NCI-H2081 treated with DMSO at 0.1 percent for 48 hours (cell line): Measurements from ENCODE around the gene RABAC1.
"Not testable (repeated sequence)": the region's sequence is repeated elsewhere in the genome, so short reads cannot be mapped to it uniquely, and the experiment has no call there.

Source experiments
- DNase-seq: peaks from one replicate; lab custom pipeline; 2025; lab: John Stamatoyannopoulos, UW

Gene RABAC1, protein sequence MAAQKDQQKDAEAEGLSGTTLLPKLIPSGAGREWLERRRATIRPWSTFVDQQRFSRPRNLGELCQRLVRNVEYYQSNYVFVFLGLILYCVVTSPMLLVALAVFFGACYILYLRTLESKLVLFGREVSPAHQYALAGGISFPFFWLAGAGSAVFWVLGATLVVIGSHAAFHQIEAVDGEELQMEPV

DNA sequence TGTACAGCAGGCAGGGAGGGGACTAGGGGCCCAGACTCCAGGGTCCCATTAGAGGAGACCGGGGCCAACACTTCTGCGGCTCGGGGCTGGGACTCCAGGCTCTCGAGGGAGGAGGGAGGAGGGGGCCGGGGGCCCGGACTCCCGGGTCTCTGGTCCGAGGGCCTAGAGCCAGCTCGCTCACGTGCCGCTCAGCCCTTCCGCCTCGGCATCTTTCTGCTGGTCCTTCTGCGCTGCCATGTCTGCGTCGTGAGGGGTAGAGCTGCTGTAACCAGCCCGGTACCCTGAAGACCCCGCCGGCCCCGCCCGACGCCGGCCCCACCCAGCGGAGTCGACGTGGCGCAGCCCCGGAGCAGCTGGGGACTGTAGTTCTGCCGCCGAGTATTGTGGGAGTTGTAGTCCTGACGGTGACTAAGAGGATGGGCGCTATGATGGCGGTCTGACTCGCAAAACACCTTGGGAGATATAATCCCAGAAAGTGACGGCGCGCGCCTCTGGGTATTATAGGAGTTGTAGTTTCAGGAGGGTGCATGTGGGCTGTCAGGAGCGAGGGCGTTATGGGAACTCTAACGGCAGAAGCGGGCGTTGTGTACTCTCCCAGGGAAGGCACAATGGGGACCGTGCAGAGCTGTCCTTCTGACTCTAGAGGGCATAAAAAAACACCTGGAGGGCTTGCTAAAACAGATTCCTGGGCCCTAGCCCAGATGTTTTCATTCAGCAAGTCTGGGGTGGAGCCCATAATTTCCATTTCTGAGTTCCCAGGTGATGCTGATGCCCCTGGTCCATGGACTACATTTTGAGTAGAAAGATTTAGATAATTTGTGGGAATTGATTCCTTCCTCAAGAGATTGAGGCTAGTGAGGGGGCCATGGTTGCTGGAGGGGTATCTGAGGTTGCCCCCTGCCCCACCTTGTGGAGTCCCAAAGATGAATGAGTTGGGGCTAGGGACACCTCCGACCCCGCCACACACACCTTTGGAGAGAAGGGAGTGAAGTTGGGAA lies at the start of gene RABAC1:
RABAC1 (minus strand) TSS at position 266 of the 998 bp plus-strand sequence; CDS start at position 237, 29 bp downstream.
- peak; percentile 53 for DNase-seq

DNA sequence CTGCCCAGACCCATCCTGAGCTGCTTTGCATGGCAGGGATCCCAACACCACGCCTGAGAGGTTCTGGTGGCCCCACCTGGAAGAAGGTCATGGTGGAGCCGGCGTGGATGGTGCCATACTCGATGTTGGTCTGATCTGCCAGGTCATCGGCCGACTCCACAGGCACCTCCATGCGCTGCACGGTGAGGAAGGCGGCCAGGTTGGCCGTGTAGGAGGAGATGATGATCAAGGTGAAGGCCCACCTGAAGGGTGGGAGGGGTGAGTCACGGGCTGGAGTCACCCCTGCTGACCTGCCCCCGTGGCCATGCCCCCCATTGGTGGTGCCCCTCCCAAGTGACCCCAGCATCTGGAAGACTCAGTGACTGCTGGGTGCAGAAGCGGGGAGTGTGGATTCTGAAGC lies 47.4 kb upstream of the RABAC1 start:
- DNase-seq = no peak

DNA sequence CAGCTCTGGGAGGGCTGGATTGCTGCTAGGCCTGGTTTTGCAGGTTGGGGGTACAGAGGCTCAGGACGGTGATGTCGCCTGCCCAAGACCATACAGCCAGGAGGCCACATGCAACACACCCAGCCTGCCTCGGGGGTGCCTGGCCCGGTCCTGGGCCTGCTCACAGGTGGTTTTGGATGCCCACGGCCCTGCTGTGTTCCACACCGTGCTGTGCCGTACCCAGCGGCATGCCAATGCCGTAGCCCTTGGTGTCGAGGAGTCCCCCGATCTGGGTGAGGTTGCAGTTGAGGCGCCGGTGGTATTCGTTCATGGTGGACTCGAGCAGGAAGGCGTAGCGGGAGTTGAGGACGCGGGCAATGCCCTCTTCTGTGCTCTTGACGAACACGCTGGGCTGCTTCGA lies 46.4 kb upstream of the RABAC1 start:
- no peak for DNase-seq

DNA sequence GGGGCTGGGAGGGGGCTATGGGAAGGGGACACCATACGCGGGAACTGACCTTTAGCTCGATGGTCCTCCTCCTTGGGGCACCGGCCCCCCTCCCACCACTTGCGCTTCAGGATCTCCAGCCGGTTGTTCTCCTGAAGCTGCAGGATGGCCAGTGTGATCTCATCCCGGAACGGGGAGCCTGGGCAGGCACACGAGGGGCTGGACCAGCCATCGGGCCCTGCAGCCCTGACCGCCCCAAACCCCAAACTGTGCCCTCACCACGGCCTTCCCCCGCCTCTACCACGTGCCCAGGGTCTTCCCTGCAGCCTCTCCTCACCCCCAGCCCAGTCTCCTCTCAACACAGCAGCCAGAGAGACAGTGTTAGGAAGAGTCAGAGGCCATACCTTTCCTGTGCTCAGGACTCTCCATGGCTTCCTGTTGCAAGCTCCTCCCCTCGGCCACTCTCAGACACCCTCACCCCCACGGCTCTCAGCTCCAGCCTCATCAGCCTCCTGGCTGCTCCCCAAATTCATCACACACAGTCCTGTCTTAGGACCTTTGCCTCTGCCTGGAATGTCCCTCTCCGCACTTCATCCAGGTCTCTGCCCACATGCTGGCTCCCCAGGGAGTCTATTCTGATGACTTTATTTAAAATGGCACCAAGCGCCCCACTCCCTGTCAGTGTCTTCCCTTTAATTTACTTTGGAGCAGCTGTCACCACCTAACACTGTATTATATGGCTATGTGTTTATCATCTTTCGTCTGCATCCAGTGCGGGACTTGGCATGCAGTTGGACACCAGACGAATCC lies 44.6 kb upstream of the RABAC1 start:
- DNase-seq = no peak

DNA sequence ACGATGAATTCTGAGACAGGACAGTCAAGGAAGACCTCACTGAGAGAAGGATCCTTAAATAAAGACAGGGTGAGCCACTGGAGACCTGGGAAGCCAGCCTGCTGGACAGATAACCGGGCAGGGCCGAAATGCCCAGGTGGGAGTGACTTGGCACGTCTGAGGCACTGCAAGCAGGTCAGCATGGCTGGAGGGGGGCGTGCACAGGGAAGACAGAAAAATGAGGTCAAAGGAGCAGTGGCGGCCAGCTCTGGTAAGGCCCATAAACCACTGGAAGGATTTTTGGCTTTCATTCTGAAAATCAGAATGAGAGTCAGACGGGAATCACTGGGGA lies 40.7 kb upstream of the RABAC1 start:
- no peak for DNase-seq

DNA sequence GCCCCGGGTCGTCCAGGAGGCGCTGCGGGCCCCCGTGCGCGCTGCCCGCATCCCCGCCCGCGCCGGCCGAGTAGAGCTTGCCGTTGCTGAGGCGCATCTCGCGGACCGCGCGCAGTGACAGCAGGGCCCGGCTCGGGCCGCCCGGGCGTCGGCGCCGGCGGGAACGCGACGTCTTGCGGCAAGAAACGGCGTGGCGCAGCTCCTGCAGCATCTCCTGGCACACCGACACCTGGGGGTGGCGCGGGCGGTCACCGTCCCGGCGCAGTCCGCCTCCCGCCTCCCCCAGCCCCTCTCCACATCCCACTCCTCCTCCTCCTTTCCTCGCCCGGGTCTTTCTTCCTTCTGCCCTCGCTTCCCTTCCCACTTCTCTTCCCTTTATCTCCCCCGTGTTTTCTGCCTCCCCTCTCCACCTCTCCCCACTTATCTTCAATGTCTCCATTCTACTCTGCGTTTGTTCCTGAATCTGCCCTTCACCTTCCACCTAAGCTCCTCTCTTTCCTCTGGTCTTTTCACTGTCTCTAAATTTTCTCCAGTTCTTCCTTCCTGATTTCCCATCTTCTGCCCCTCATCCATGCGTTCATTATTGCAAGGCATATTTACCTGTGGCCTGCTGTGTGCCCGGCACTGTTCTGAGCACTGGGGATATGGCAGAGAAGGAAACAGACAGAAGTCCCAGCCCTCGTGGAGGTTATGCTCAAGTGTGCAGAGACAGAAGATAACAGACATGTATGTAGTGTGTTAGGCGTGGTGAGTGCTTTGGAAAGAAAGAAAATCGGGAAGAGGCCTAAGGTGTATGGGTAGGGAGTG lies 40.2 kb upstream of the RABAC1 start:
- no peak for DNase-seq

DNA sequence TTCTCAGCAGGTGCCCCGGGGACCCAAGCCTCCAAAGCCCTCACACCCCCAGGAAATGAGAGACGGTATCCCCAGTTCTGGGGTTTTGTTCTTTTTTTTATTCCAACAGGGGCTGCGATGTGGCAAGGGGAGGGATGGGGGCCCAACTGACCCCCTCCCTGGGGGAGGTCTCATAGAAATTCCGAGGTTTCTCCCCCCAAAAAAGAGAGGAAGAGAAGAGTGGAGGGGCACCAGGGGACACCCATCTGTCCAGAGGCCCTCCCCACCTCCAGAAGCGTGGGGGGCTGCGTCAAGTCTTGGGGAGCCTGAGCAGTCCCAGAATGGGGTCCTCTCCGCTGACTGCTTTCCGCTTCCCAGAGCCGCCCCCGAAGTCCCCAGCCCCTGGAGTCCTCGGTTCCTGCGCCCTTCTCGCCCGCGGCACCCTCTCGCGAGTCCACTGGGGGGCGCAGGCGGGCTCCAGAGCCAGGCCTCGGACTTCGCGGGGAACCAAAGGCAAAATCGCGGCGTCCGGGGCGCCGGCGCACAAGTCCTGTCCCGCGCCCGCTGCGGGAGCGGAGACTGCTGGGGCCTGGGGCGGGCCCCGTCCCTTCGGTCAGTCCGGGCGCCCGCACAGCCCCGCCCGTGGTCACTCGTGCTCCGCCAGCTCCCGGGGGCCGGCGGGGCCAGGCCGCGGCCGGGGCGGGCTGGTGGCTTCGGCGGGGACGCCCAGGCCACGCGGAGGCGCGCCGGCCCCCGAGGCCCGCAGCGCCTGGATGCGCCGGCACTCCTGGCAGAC lies 39.3 kb upstream of the RABAC1 start:
- no peak for DNase-seq

DNA sequence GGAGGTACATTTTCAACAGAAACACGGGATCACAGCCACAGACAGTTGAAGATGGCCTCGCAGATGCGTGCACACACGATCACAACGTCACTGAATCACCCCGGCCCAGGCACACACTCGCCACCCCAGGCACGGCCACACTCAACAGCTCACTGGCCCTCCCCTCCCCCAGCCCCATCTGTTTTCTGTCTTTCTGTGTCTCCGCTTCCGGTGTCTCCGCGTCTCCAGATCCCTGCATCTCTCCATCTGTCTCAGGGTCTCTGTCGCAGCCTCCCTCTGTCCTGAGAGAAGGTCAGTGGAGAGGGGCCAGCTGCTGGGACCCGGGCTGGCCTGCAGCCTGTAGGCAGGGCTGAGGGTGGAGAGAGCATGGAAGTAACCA lies 38.7 kb upstream of the RABAC1 start:
- DNase-seq = no peak

DNA sequence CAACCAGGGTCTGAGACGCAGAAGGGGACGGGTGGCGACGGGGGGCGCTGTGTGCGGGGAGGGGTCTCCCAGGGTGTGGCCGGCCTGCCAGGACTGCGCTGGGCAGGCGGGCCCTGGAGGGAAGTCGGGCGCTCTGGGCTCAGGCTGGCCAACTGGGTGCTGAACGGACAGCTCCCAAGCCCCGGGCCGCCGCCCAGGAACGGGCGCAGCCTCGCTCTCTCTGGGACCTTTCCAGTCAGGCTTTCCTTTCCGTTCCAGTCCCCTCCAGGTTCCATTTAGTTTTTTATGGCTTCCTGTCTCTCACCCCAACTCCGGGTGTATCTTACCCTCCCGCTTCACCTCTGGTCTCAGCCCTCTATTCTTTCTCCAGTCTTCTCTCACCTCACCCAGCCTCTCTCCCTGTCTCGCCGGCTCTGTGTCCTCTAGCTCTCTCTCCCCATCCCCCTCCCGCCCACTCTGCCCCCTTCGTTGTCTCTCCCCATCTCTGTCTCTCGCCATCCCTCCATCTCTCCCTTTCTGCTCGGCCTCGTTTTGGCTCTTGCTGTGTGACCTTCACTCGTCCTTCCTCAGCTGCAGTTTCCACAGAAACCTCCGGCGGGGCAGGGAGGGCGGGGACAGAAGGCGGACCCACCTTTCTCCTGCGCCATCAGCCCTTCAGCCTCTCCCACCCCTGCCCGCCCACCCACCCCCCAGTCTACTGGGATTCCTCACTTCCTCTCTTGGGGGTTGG lies 38.2 kb upstream of the RABAC1 start:
- DNase-seq = no peak

DNA sequence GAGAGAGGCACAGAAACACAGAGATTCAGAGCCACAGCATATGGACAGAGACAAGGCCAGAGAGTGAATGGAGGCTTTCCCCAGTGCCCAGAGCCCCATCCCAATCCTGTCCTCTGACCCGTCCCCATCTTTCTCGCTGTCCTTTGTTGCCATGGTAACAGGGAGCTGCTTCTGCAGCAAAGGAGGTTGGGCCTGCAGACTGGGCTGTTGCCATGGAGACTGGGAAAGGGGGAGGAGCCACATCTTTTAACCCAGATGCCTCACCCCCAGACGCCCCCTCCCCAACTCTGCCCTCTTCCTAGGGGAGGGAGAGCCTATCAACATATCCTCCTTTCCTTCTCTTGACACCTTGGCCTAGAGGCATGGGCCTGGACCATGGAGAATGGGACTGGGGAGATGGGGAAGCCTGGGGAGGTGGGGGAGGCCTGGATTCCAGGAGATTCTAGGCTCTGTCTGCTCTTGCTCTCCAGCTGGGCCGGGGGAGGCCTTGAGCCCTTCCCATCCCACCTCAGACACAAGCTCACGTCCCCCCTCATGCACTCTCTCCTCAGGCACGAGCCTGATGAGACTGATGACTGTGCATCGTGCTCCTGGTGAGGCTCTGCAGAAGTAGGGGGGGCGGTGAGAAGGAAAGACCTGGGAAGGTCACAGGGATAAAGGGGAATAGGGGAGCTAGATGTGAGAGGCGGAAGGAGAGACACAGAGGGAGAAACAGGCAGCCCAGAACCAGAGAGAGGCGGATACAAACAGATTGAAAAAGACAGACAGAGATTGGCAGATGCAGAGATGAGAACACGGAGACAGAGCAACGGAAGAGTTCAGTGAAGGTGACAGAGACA lies 37.1 kb upstream of the RABAC1 start:
- DNase-seq = no peak

DNA sequence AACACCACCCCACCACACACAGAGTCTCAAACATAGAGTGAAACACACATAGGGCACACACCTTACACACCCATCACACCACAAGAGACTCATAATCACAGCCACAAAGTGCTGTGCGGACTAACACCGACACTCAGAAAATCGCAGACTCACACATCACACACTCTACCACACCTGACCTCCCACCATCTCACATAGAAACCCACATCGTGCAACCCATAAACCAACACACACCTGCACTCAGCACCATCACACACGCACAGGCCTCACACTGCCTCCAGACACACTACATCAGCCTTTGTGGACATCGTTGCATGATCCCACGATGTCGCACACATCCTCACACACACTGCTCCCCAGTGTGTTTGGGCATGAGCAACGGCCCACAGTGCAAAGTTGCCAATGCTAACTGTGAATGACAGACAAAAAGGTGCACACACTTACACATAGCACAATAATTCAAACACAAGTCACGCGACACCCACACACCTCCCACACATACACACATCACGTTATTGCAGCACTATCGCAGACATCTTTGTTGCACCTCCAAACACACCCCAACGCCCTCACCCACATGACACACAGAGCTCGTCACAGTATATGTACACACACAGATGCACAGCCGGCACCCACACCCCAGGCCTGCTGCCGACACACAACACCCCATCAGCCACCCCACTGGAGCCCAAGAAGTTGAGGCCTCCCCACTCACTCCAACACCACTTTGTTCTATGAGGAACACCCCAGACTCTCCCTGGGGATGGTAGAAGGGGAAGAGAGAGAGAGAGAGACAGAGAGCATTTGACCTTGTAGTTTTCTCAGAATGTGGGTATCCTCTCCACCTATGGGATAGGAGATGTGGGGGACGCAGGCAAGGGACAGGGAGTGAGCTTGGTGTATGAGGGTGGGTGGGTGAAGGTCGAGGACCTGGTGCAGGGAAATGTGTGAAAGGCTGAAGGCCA lies 36.2 kb upstream of the RABAC1 start:
- DNase-seq = no peak

DNA sequence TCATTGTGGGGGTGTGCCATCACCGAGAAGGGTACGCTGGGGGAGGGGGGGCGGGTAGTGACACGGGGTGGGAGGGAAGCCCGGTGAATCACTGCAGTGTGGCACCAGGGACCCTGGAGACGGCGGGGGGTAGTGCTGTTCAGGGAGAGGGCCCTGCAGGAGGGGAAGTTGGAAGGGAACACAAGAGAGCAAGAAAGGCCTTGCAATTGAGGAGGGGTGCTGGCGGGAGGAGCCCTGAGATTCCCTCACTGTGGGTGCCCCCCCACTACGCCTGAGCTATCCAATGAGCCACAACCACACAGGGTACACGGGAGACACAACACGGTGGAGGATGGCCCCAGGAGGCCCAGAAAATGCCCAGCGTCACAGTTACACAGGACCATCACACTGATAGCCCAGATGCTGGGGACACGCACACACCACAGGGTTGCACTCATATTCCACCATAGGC lies 35.4 kb upstream of the RABAC1 start:
- DNase-seq = no peak

DNA sequence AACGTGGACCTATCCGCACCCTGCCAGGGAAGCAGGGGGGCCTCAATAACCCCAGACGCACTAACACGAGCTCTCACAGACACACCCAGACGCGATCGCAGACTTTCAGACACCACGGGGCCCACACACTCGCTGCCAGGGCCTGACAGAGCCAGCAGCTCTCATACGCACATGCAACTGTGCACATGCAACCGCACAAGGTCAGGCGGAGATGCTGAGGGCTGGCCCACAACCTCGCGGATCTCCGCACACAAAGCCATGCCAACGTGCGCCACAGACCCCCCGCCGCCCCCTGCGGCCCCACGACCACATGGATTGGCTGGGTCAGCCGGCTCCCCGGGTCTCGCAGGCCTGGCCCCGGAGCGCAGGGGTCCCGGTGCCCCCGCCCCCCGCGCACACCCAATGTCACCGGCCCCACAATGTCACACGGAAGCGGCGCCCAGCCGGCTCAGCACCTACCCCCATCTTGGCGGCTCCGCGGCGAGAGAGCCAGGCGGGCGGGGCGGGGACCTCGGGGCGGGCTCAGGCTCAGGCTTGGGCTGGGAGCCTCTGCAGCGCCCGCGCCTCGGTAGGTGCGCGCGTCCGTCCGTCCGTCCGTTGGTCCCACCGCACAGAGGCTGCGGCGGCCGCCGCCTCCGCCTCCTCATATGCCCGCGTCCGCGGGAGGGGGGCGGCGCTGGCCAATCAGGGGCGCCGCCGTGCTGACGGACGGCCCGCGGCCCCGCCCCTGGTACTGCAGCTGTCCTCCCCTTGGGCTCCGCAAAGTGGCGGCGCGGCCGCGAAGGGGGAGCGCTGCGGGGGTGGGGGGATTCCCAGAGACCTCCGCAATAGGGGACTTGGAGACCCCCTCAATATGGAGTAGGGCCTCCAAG lies 34.7 kb upstream of the RABAC1 start, which contains the start of gene ATP1A3:
ATP1A3 (minus strand) TSS at position 619 of the 872 bp plus-strand sequence; CDS start at position 465, 154 bp downstream.
- DNase-seq = no peak

DNA sequence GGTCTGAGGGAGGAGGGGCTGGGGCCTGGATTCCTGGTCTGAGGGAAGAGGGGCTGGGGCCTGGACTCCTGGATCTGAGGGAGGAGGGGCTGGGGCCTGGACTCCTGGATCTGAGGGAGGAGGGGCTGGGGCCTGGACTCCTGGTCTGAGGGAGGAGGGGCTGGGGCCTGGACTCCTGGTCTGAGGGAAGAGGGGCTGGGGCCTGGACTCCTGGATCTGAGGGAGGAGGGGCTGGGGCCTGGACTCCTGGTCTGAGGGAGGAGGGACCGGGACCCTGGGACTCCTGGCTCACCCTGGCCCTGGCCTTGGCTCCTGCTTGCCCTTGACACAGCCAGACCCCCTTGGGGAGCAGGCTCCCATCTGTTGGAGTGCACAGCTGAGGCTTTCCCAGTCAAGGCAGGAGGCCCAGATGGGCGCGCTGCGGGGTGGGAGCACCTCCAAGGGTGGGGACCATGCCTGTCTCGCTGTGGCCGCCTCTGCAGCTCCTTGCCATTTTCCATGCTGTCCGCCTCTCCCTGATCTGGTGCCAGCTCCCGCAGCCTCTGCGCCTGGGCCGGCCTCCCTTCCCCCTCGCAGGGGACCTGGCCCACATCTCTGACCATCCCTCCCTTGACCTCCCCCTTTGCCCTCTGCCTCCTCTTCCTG lies 32.9 kb upstream of the RABAC1 start:
- not testable (repeated sequence) for DNase-seq

DNA sequence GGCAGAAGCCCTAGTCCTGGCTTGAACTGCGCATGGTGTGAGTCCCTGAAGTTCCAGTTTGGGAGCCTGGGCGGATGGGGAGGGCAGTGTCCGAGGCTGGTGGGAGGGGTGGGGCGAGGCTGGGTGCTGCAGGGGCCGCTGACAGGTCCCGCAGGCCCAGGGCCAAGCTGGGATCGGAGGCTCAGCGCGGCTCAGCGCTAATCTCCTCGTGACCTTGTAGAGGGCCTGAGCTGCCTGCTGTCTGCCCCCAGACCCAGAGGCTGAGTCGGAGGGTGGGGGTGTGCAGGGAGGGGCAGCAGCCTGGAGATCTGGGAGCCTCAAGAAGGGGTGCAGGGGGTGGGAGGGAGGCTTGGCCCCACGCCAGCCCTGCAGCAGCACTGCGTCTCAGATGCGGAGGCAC lies 31.9 kb upstream of the RABAC1 start:
- DNase-seq = no peak

DNA sequence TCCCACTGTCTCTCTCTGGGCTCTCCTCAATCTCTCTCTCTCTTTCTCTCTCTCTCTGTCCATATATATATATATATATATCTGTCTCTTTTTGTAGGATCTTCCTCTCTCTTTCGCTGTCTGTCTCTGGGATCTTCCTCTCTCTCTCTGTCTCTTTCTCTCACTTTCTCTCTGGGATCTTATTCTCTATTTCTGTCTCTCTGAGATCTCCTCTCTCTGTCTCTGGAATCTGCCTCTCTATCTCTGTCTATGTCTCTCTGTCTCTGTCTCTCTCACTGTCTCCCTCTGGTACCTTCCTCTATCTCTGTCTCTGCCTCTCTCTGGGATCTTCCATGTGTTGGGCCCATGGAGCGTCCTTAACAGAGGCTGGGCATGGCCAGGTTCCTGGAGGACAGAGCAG lies 31.5 kb upstream of the RABAC1 start:
- no peak for DNase-seq

DNA sequence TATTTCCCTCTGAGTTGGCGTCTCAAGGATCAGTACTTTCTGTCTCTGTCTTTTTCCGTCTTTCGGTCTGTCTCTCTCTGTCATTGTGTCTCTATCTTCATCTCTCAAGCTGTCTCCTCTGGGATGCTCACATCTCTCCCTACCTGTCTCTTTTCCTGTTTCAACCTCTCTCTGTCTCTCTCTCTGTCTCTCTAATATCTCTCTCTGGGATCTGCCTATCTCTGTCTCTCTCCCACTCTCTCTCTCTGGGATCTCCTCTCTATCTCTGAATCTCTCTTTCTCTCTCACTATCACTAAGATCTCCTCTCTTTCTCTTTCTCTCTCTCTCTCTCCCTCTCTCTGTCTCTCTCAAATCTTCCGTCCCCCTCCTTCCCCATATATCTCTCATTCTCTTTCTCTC lies 30.9 kb upstream of the RABAC1 start:
- no peak for DNase-seq
